ENCODE results near the gene PAFAH1B1.
"Not testable (repeated sequence)": the region's sequence is repeated elsewhere in the genome, so short reads cannot be mapped to it uniquely, and the experiment has no call there.

PAFAH1B1 gene

DNA sequence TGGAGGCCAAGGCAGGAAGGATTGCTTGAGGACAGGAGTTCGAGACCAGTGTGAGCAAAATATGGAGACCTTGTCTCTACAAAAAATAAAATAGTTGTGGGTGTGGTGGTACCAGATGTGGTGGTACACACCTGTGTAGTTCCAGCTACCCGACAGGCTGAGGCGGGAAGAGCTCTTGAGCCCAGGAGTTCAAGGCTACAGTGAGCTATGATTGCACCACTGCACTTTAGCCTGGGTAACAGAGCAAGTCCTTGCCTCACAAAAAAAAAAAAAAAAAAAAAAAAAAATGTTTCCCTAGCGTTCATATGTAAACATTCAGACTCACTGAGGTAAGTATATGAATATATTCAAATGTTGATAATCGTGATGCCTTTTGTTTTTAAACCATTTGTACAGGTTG, 78.6 kb downstream of the PAFAH1B1 start:
- TF ChIP-seq, protein P1, sequence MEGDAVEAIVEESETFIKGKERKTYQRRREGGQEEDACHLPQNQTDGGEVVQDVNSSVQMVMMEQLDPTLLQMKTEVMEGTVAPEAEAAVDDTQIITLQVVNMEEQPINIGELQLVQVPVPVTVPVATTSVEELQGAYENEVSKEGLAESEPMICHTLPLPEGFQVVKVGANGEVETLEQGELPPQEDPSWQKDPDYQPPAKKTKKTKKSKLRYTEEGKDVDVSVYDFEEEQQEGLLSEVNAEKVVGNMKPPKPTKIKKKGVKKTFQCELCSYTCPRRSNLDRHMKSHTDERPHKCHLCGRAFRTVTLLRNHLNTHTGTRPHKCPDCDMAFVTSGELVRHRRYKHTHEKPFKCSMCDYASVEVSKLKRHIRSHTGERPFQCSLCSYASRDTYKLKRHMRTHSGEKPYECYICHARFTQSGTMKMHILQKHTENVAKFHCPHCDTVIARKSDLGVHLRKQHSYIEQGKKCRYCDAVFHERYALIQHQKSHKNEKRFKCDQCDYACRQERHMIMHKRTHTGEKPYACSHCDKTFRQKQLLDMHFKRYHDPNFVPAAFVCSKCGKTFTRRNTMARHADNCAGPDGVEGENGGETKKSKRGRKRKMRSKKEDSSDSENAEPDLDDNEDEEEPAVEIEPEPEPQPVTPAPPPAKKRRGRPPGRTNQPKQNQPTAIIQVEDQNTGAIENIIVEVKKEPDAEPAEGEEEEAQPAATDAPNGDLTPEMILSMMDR (IDR thresholded peaks at IDR 0.05; ENCODE audit: insufficient read depth, low read length, missing control alignments), result no peak
- ChIA-PET POLR2A (no interaction called here), CTCF (interaction anchor here (0.6 kb wide), 1 partner anchor 166 kb away, joined by 4 read pairs; no protein-coding TSS in a partner anchor)
- no peak for DNase-seq (ENCODE audit: low read depth, low spot score)
- H3K4me3 ChIP-seq (ENCODE audit: low read depth, low read length), result no peak overlapping the region

DNA sequence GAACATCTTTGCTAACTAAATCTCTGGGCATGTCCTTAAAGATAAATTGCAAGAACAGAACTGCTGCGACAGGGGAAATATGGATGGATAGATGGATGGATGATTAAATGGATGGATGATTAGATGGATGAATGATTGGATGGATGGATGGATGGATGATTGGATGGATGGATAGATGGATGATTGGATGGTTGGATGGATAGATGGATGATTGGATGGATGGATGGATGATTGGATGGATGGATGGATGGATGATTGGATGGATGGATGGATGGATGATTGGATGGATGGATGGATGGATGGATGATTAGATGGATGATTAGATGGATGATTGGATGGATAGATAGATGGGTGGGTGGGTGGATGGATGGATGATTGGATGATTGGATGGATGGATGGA, 85.8 kb downstream of the PAFAH1B1 start:
- DNase-seq (ENCODE audit: low read depth, low spot score); H3K4me3 ChIP-seq (ENCODE audit: low read depth, low read length); POLR2A ChIA-PET; CTCF ChIA-PET: not testable (repeated sequence)

DNA sequence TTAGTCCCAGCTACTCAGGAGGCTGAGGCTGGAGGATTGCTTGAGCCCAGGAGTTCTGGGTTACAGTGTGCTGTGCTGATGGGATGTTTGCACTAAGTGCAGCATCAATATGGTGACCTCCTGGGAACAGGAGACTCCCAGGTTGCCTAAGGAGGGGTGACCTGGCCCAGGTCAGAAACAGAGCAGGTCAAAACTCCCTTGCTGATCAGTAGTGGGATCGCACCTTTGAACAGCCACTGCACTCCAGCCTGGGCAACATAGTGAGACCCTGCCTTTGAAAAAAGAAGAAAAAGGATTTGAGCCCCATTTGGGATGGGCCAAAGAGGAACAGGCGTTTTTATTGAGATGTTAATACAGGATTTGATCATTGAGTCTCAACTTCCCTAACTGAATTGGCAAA, 87.5 kb downstream of the PAFAH1B1 start:
- CTCF ChIA-PET, result no interaction called here
- POLR2A ChIA-PET, result no interaction called here
- H3K4me3 ChIP-seq (ENCODE audit: low read depth, low read length), result no peak overlapping the region
- TF ChIP-seq, protein P1 (IDR thresholded peaks at IDR 0.05; ENCODE audit: insufficient read depth, low read length, missing control alignments), result no peak
- no peak for DNase-seq (ENCODE audit: low read depth, low spot score)

DNA sequence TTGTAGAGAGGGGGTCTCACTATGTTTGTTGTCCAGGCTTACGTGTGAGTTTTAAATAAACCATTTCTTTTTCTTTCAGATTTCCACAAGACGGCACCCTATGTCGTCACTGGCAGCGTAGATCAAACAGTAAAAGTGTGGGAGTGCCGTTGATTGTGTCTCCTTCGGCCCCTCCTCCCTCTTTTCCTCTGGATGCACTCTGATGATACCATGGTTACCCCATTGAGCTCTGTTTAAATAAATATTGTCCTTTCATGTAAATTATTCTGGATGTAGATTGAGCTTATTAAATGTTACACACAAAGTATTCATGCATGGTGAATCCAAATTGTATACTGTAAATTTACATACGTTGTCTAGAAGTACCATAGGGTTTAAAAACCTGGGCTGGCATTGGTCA, 88.2 kb downstream of the PAFAH1B1 start:
- ChIA-PET POLR2A (no interaction called here), CTCF (interaction anchor here (1.0 kb wide), 1 partner anchor 8 kb away, joined by 3 read pairs; no protein-coding TSS in a partner anchor)
- H3K4me3 ChIP-seq (ENCODE audit: low read depth, low read length), result no peak overlapping the region
- TF ChIP-seq, protein P1 (IDR thresholded peaks at IDR 0.05; ENCODE audit: insufficient read depth, low read length, missing control alignments), result no peak
- DNase-seq (ENCODE audit: low read depth, low spot score), result no peak

DNA sequence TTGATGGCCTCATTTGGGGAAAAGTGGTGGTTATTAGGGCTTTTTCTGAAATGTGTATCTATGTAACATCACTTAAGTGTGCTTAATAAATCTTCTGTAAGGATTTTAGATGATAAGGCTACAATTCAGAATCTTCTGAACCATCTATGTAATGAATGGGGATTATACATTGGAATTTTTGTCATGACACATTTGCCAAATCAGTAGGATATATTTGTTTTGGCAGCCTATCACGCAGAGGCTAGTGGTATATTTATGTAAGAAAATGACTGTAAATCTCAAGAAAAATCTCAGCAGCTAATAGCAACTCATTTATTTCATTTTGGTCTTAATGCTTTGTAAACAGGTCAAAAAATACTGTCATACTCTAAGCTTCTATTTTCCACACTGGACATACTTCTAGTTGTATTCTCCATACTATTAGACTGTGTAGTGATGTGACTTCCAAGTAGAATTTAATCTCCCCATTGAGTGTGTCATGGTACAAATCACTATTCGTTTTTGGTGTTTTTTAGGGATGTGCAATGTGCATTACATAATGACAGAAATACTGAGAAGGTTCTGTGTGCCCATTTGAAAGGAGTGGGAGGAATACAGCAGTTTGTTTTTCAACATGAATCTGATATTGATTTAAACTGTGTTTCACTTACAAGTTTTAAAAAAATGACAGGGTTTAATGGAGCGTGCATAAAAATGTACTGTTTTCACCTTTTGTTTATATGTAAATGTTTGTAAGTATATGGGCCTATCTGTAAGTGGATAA, 88.9 kb downstream of the PAFAH1B1 start:
- POLR2A ChIA-PET, result no interaction called here
- CTCF ChIA-PET, result interaction anchor here (1.0 kb wide), 1 partner anchor 8 kb away, joined by 3 read pairs; no protein-coding TSS in a partner anchor
- no peak overlapping the region for H3K4me3 ChIP-seq (ENCODE audit: low read depth, low read length)
- TF ChIP-seq, protein P1 (IDR thresholded peaks at IDR 0.05; ENCODE audit: insufficient read depth, low read length, missing control alignments), result no peak
- DNase-seq (ENCODE audit: low read depth, low spot score), result no peak

DNA sequence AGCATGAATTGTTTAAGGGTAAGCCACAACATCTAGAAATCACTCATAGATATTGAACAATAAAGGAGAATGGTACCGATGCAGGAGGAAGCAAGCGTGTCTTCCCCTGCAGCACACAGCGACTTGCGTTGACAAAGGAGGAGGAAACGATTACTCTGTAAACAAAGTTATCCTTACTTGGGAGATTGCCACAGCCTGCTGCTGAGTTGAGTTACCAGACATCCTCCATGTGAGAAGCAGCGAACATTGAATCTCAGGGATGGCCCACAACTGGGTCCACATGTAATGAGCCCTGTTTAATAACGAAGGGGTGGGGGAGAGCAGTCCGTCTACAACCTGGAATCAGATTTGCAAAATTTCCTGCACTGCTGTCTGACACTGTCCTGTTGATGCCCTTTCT, 90.5 kb downstream of the PAFAH1B1 start:
- H3K4me3 ChIP-seq (ENCODE audit: low read depth, low read length), result no peak overlapping the region
- TF ChIP-seq, protein P1 (IDR thresholded peaks at IDR 0.05; ENCODE audit: insufficient read depth, low read length, missing control alignments), result no peak
- POLR2A ChIA-PET, result no interaction called here
- no peak for DNase-seq (ENCODE audit: low read depth, low spot score)
- CTCF ChIA-PET, result no interaction called here

DNA sequence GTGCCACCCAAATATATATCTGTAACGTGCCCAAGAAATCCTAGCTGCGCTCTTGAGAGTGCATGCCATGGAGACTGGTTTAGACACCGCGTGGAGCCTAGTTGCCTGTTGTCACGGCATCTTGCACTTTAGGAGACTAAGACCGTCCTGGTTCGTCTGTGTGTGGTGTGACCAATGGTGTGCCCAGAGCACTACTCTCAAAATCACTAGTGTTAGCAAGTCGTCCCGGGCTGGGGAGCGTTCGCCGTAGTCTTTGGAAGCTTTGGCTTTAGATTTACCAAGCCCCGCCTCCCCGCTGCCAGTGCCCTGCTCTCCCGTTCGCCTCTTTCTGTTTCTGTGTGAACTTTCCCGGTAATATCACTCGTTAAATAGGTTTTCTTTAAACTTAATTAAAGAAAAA, 91.1 kb downstream of the PAFAH1B1 start:
- CTCF ChIA-PET, result interaction anchor here (3.0 kb wide), 1 partner anchor 8 kb away, joined by 18 read pairs; no protein-coding TSS in a partner anchor

More for the DNA sequence above, 91.1 kb downstream of the PAFAH1B1 start:
- POLR2A ChIA-PET, result interaction anchor here (1.1 kb wide), 1 partner anchor 172 kb away, joined by 3 read pairs; no protein-coding TSS in a partner anchor
- DNase-seq (ENCODE audit: low read depth, low spot score), result no peak
- no peak overlapping the region for H3K4me3 ChIP-seq (ENCODE audit: low read depth, low read length)
- TF ChIP-seq, protein P1 (IDR thresholded peaks at IDR 0.05; ENCODE audit: insufficient read depth, low read length, missing control alignments), result no peak
